ENCODE results near the gene EBP. TPM values are rescaled to one million over a fixed set of nuclear protein-coding genes. Genes with fewer than 3 reads are reported as not detected.

The EBP gene
- 62.8 and 84.9 TPM in 2 replicates for total RNA-seq

GRCh38 chrX:48521353-48522243 lies at the start of gene EBP:
Gene EBP (plus strand): TSS chrX:48521808. CDS start chrX:48523772, 1,964 bp downstream.

GRCh38 chrX:48475774-48476577 lies 45.6 kb upstream of the EBP start, which contains the start of gene FTSJ1:
Gene FTSJ1 (plus strand): TSS chrX:48476199. CDS start chrX:48478048, 1,849 bp downstream.

GRCh38 chrX:48508400-48509244 lies 13.0 kb upstream of the EBP start, which contains the start of gene PORCN:
Gene PORCN (plus strand): TSS chrX:48508992. CDS start chrX:48509821, 829 bp downstream.

GRCh38 chrX:48539345-48540027 lies 17.9 kb downstream of the EBP start, which contains the start of gene TBC1D25:
Gene TBC1D25 (plus strand): TSS chrX:48539714. CDS start chrX:48539798, 84 bp downstream.

GRCh38 chrX:48574270-48575266 lies 53.0 kb downstream of the EBP start, which contains the start of gene RBM3:
Gene RBM3 (plus strand): TSS chrX:48574484. CDS start chrX:48575181, 697 bp downstream.

Other genes with a start within 250 kb of the EBP start
- not detected in 2 replicates for gene SSX3, start 165.1 kb upstream of the EBP start, total RNA-seq
- not detected in 2 replicates for gene SSX4, start 138.3 kb upstream of the EBP start, total RNA-seq
- gene SSX4B, start 109.8 kb upstream of the EBP start, total RNA-seq = not detected in 2 replicates
- gene SLC38A5, start 51.5 kb upstream of the EBP start, total RNA-seq = 14.2 and 21.1 TPM in 2 replicates
- 34.9 and 49.0 TPM in 2 replicates for gene FTSJ1, start 45.6 kb upstream of the EBP start, total RNA-seq
- gene PORCN, start 12.8 kb upstream of the EBP start, total RNA-seq = 8.2 and 11.0 TPM in 2 replicates
- 5.4 and 6.0 TPM in 2 replicates for gene TBC1D25, start 17.9 kb downstream of the EBP start, total RNA-seq
- gene RBM3, start 52.7 kb downstream of the EBP start, total RNA-seq = 301 and 362 TPM in 2 replicates
- gene WDR13, start 75.7 kb downstream of the EBP start, total RNA-seq = 146 and 154 TPM in 2 replicates
- 0.12 TPM in 1 of 2 replicates, not detected in the other for gene WAS, start 162.0 kb downstream of the EBP start, total RNA-seq
- gene SUV39H1, start 174.9 kb downstream of the EBP start, total RNA-seq = 3.0 and 4.4 TPM in 2 replicates
- gene GLOD5, start 239.9 kb downstream of the EBP start, total RNA-seq = not detected in 2 replicates